ENCODE measurements around the gene CSRP2. TPM values are rescaled to one million over a fixed set of nuclear protein-coding genes. Genes with fewer than 3 reads are reported as not detected.

CSRP2 gene
- total RNA-seq, 1 donor from 2014 or later: 0.84 TPM

DNA sequence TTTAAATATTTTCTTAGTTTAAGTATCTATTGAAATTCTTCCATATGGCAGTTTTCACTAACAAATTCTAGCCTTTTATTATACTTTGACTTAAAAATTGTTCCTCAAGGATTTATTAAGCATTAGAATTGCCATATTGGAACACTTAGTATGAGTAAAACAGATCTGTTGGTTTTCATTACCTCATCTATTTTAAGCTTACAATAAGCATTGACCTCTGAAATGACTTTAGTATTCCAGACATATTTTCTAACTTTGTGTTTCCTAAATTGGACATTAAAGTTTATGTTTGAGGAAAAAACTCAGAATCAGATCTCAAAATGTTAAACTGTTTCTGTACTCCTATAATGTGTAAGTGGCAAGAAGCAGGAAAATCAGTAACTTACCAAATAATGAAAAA lies 48.4 kb downstream of the CSRP2 start:
- Mint-ChIP-seq H3K27ac (no peak overlapping the region), H3K4me3 (ENCODE audit: low read depth) (no peak overlapping the region), H3K4me1 (ENCODE audit: low read depth) (no peaks in the 10 kb centered on the region), H3K9me3 (no peaks in the 10 kb centered on the region), H3K27me3 (ENCODE audit: low read depth) (no peaks in the 10 kb centered on the region), H3K36me3 (ENCODE audit: low read depth) (peaks cover 15% of the 10 kb centered on the region)
- intact Hi-C loops (cut with micrococcal nuclease): no loop called here
- no peak for DNase-seq (ENCODE audit: low spot score)

- intact Hi-C loops (cut with micrococcal nuclease): no loop called here
- Mint-ChIP-seq H3K4me3 (ENCODE audit: low read depth) (no peak overlapping the region), H3K4me1 (ENCODE audit: low read depth) (no peaks in the 10 kb centered on the region), H3K27me3 (ENCODE audit: low read depth) (no peaks in the 10 kb centered on the region), H3K9me3 (no peaks in the 10 kb centered on the region), H3K36me3 (ENCODE audit: low read depth) (peaks cover 6% of the 10 kb centered on the region), H3K27ac (no peak overlapping the region)
- no peak for DNase-seq (ENCODE audit: low spot score)
Observed at GRCh38 chr12:76820888-76821482, 57.8 kb downstream of the CSRP2 start.

DNA sequence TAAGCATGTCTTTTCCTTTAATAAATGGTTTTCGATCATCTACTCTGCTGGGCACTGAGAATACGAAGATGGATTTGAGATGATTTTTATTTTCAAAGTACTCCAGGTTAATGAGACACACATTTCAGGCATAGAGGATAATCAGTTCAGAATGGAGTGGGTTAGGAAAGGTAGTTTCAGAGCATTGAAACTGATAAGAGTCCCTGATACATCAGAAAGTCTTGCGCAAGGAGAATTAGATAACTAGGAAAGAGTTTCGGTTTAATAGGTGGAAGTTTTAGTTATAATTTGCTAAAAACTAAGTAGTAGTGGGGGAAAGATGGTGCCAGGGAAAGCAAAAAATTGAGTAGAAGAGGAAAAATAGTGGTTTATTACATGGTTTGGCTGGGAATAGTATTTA lies 64.8 kb downstream of the CSRP2 start:
- no peak overlapping the region for H3K27ac Mint-ChIP-seq
- H3K36me3 Mint-ChIP-seq (ENCODE audit: low read depth): peaks cover 10% of the 10 kb centered on the region
- H3K9me3 Mint-ChIP-seq: no peaks in the 10 kb centered on the region
- no peaks in the 10 kb centered on the region for H3K4me1 Mint-ChIP-seq (ENCODE audit: low read depth)
- intact Hi-C loops (cut with micrococcal nuclease): no loop called here
- DNase-seq (ENCODE audit: low spot score): no peak
- no peak overlapping the region for H3K4me3 Mint-ChIP-seq (ENCODE audit: low read depth)
- H3K27me3 Mint-ChIP-seq (ENCODE audit: low read depth): no peaks in the 10 kb centered on the region

- no peak overlapping the region for H3K27ac Mint-ChIP-seq
- H3K4me1 Mint-ChIP-seq (ENCODE audit: low read depth): no peaks in the 10 kb centered on the region
- H3K9me3 Mint-ChIP-seq: no peaks in the 10 kb centered on the region
- no peak overlapping the region for H3K4me3 Mint-ChIP-seq (ENCODE audit: low read depth)
- H3K27me3 Mint-ChIP-seq (ENCODE audit: low read depth): no peaks in the 10 kb centered on the region
- intact Hi-C loops (cut with micrococcal nuclease): no loop called here
- no peak for DNase-seq (ENCODE audit: low spot score)
- peaks cover 10% of the 10 kb centered on the region for H3K36me3 Mint-ChIP-seq (ENCODE audit: low read depth)
Observed at GRCh38 chr12:76813265-76813664, 65.6 kb downstream of the CSRP2 start.

- Mint-ChIP-seq H3K4me1 (ENCODE audit: low read depth) (no peaks in the 10 kb centered on the region), H3K27ac (no peak overlapping the region), H3K27me3 (ENCODE audit: low read depth) (no peaks in the 10 kb centered on the region), H3K36me3 (ENCODE audit: low read depth) (peaks cover 10% of the 10 kb centered on the region), H3K9me3 (no peaks in the 10 kb centered on the region), H3K4me3 (ENCODE audit: low read depth) (no peak overlapping the region)
- intact Hi-C loops (cut with micrococcal nuclease): no loop called here
- no peak for DNase-seq (ENCODE audit: low spot score)
Observed at GRCh38 chr12:76811976-76812375, 66.8 kb downstream of the CSRP2 start.

- no peak overlapping the region for H3K4me3 Mint-ChIP-seq (ENCODE audit: low read depth)
- H3K27me3 Mint-ChIP-seq (ENCODE audit: low read depth): no peaks in the 10 kb centered on the region
- no peak for DNase-seq (ENCODE audit: low spot score)
- H3K36me3 Mint-ChIP-seq (ENCODE audit: low read depth): peaks cover 10% of the 10 kb centered on the region
- no peak overlapping the region for H3K27ac Mint-ChIP-seq
- H3K4me1 Mint-ChIP-seq (ENCODE audit: low read depth): no peaks in the 10 kb centered on the region
- no peaks in the 10 kb centered on the region for H3K9me3 Mint-ChIP-seq
- intact Hi-C loops (cut with micrococcal nuclease): no loop called here
Observed at GRCh38 chr12:76810671-76811419, 68.0 kb downstream of the CSRP2 start.

Other genes starting within 250 kb of the CSRP2 start
- gene ZDHHC17, start 114.9 kb downstream of the CSRP2 start, total RNA-seq: 26.7 and 28.6 TPM in 2 replicates
- 14.3 and 17.7 TPM in 2 replicates for gene E2F7, start 186.6 kb upstream of the CSRP2 start, total RNA-seq

Data from activated T-helper 2 cell treated with anti-CD3 and anti-CD28 coated beads, Interferon-gamma antibody, Interleukin-2, Interleukin-4, amounts not matched to agents 10 μg/mL and 5 μg/mL and 100 μg/mL, durations not matched to agents 14 hours and 24 hours and 36 hours (primary cell).